ENCODE measurements around the gene ATOSA.

DNA sequence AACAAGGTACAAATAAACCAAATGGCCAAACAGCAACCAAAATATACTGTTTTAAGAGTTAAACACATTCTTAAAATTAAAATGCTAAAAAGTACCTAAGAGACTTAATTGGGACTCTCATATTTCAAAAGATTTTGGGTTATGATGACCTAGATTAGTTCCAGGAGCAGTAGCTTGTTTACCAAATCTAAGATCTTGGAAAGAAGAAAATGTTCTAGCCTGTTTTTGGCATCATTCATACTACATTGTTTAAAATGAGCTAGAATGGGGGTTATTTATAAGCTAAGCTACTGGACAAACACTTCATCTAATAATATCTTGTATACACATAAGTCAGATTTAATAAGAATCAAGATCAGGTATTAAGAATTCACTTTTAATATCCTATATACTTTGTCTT is 22.8 kb downstream of the ATOSA start:
- TF ChIP-seq, protein P1, sequence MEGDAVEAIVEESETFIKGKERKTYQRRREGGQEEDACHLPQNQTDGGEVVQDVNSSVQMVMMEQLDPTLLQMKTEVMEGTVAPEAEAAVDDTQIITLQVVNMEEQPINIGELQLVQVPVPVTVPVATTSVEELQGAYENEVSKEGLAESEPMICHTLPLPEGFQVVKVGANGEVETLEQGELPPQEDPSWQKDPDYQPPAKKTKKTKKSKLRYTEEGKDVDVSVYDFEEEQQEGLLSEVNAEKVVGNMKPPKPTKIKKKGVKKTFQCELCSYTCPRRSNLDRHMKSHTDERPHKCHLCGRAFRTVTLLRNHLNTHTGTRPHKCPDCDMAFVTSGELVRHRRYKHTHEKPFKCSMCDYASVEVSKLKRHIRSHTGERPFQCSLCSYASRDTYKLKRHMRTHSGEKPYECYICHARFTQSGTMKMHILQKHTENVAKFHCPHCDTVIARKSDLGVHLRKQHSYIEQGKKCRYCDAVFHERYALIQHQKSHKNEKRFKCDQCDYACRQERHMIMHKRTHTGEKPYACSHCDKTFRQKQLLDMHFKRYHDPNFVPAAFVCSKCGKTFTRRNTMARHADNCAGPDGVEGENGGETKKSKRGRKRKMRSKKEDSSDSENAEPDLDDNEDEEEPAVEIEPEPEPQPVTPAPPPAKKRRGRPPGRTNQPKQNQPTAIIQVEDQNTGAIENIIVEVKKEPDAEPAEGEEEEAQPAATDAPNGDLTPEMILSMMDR (IDR thresholded peaks at IDR 0.05) = no peak
- TF ChIP-seq POLR2A (IDR thresholded peaks at IDR 0.05) (no peak), EP300 (IDR thresholded peaks at IDR 0.05) (no peak)

Data from ovary (tissue), 3 donors.